NT2/D1 (cell line): ENCODE results near the gene SDS.

Experiments used
- DNase-seq: peaks from one replicate; pipeline ENCODE4 v3.0.0-alpha.2; 2011; ENCODE audit warnings: low read depth, low spot score
- H3K27me3 ChIP-seq: 2 replicates; pipeline ENCODE4 v1.6.0; 2011; ENCODE audit warnings: mild to moderate bottlenecking; ENCODE audit not compliant: insufficient read length, insufficient read depth
- H3K36me3 ChIP-seq: 2 replicates; pipeline ENCODE4 v1.6.1; 2011; ENCODE audit warnings: mild to moderate bottlenecking, low read length, mixed read lengths; ENCODE audit not compliant: insufficient read depth, insufficient read length
- H3K4me1 ChIP-seq: 2 replicates; pipeline ENCODE4 v1.5.1; 2011; ENCODE audit not compliant: insufficient read depth, insufficient read length
- H3K4me3 ChIP-seq: 2 replicates; pipeline ENCODE4 v1.5.1; 2011; ENCODE audit warnings: low read depth; ENCODE audit not compliant: insufficient read length
- H3K9ac ChIP-seq: 2 replicates; pipeline ENCODE4 v1.6.0; 2011; ENCODE audit warnings: low read depth; ENCODE audit not compliant: insufficient read length
- H3K9me3 ChIP-seq: 2 replicates; pipeline ENCODE4 v1.5.1; 2011; ENCODE audit warnings: mild to moderate bottlenecking, low read length; ENCODE audit not compliant: insufficient read depth
- SUZ12 ChIP-seq: IDR thresholded peaks from 2 replicates; pipeline ENCODE4 v1.6.1; 2011; ENCODE audit not compliant: insufficient read length, insufficient read depth; ENCODE audit errors: extremely low read depth
- YY1 ChIP-seq: IDR thresholded peaks from 2 replicates; pipeline ENCODE4 v1.6.1; 2011; ENCODE audit not compliant: insufficient read length, insufficient read depth
- ZNF274 ChIP-seq: IDR thresholded peaks from 2 replicates; pipeline ENCODE4 v1.6.1; 2011; ENCODE audit warnings: mild to moderate bottlenecking, low read depth, low read length

The SDS gene

GRCh38 chr12:113443030-113443539 lies 39.4 kb upstream of the SDS start:
- H3K9me3 ChIP-seq = no peaks in the 10 kb centered on the region; the same call in 1 of the 2 replicates
- H3K4me1 ChIP-seq = peaks cover 5% of the 10 kb centered on the region
- no peaks in the 10 kb centered on the region for H3K27me3 ChIP-seq
- H3K36me3 ChIP-seq = no peaks in the 10 kb centered on the region
- H3K9ac ChIP-seq = no peak overlapping the region
- no peak for TF ChIP-seq ZNF274
- TF ChIP-seq YY1 = no peak
- no peak for TF ChIP-seq SUZ12
- no peak for DNase-seq
- H3K4me3 ChIP-seq = no peak overlapping the region

GRCh38 chr12:113440947-113441782 lies 37.5 kb upstream of the SDS start:
- no peak for DNase-seq
- Histone ChIP-seq H3K4me3 (no peak overlapping the region), H3K27me3 (no peaks in the 10 kb centered on the region), H3K9ac (peak overlapping the region; percentile 2), H3K9me3 (no peaks in the 10 kb centered on the region; the same call in 1 of the 2 replicates), H3K36me3 (no peaks in the 10 kb centered on the region), H3K4me1 (peaks cover 11% of the 10 kb centered on the region)
- no peak for TF ChIP-seq ZNF274
- no peak for TF ChIP-seq YY1
- TF ChIP-seq SUZ12 = no peak

- no peak for TF ChIP-seq SUZ12
- TF ChIP-seq ZNF274 = no peak
- no peak for TF ChIP-seq YY1
- H3K27me3 ChIP-seq = no peaks in the 10 kb centered on the region
- peaks cover 11% of the 10 kb centered on the region for H3K4me1 ChIP-seq
- H3K9me3 ChIP-seq = no peaks in the 10 kb centered on the region
- H3K4me3 ChIP-seq = no peak overlapping the region
- no peak for DNase-seq
- H3K9ac ChIP-seq = no peak overlapping the region
- no peaks in the 10 kb centered on the region for H3K36me3 ChIP-seq
These were observed 36.6 kb upstream of the SDS start for GRCh38 chr12:113440336-113440735.

GRCh38 chr12:113439606-113440030 lies 35.9 kb upstream of the SDS start:
- Histone ChIP-seq H3K4me3 (no peak overlapping the region), H3K36me3 (no peaks in the 10 kb centered on the region), H3K9ac (no peak overlapping the region), H3K27me3 (no peaks in the 10 kb centered on the region), H3K4me1 (peaks cover 11% of the 10 kb centered on the region), H3K9me3 (no peaks in the 10 kb centered on the region)
- TF ChIP-seq SUZ12 (no peak), ZNF274 (no peak), YY1 (no peak)
- peak; percentile 78 for DNase-seq

- H3K9me3 ChIP-seq = no peaks in the 10 kb centered on the region
- no peak for DNase-seq
- no peaks in the 10 kb centered on the region for H3K27me3 ChIP-seq
- no peak overlapping the region for H3K4me3 ChIP-seq
- no peaks in the 10 kb centered on the region for H3K36me3 ChIP-seq
- peaks cover 11% of the 10 kb centered on the region for H3K4me1 ChIP-seq
- H3K9ac ChIP-seq = no peak overlapping the region
- TF ChIP-seq YY1 = no peak
- TF ChIP-seq SUZ12 = no peak
- TF ChIP-seq ZNF274 = no peak
These were observed 35.6 kb upstream of the SDS start for GRCh38 chr12:113439301-113439597.

GRCh38 chr12:113438523-113439300 lies 35.0 kb upstream of the SDS start:
- Histone ChIP-seq H3K4me3 (no peak overlapping the region), H3K36me3 (no peaks in the 10 kb centered on the region), H3K9me3 (no peaks in the 10 kb centered on the region), H3K9ac (no peak overlapping the region), H3K4me1 (peaks cover 11% of the 10 kb centered on the region), H3K27me3 (no peaks in the 10 kb centered on the region)
- TF ChIP-seq ZNF274 (no peak), SUZ12 (no peak), YY1 (no peak)
- no peak for DNase-seq

- Histone ChIP-seq H3K36me3 (no peaks in the 10 kb centered on the region), H3K4me1 (peaks cover 11% of the 10 kb centered on the region), H3K9me3 (no peaks in the 10 kb centered on the region), H3K4me3 (no peak overlapping the region), H3K9ac (no peak overlapping the region), H3K27me3 (no peaks in the 10 kb centered on the region)
- no peak for DNase-seq
- no peak for TF ChIP-seq YY1
- no peak for TF ChIP-seq ZNF274
- TF ChIP-seq SUZ12 = no peak
These were observed 34.0 kb upstream of the SDS start for GRCh38 chr12:113437729-113438100.
